ENCODE data around the gene IL6R.

DNA sequence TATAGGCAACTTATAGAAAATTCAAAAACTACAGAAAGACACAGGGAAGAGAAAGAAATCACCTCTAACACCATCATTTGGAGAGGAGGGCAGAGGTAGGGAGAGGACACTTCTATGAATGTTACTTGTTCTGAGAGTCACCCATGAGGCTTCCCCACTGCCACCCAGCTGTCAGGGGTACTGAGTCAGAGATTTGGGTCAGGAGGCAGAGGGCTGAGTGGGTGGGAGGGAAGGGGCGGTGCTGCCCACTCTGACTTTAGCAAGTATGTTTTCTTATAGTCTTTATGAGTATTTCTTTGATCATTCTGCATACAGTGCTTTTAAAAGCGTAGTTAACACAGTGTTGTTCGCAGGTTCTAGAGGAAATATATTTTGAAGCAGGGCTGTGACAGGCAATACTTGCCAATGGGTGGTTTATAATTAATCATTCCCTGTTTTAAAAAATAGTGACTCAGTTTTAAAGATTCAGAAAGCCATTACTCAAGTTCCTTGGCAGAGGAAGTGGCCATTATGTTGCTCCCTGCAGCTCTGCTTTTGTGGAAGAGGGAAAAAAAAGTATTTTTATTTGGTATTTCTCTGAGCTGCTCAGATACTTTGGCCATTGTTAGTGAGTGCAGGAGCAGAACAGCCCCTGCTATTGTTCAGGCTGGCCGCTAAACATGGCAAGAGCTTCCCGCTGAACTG is 18.3 kb downstream of the IL6R start:
- no peak for TF ChIP-seq CTCF (IDR thresholded peaks at IDR 0.05; ENCODE audit: low read depth, low read length)
- TF ChIP-seq, protein P1, sequence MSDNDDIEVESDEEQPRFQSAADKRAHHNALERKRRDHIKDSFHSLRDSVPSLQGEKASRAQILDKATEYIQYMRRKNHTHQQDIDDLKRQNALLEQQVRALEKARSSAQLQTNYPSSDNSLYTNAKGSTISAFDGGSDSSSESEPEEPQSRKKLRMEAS (IDR thresholded peaks at IDR 0.05; ENCODE audit: low read depth, low read length), result no peak
- TF ChIP-seq POLR2A (IDR thresholded peaks at IDR 0.05; ENCODE audit: extremely low read depth, insufficient read length), result no peak
- TF ChIP-seq MYC (IDR thresholded peaks at IDR 0.05; ENCODE audit: low read depth, low read length), result no peak

All from NB4 (cell line).